ENCODE measurements around the gene ARVCF. TPM values are rescaled to one million over a fixed set of nuclear protein-coding genes. Genes with fewer than 3 reads are reported as not detected.
A peak's percentile ranks its signal among the peaks of the same experiment; 100 is the strongest.

Gene ARVCF
- total and polyA plus RNA-seq, 2 experiments from 2014 or later, result 1.1 to 4.0 TPM

GRCh38 chr22:19943082-19944026 lies 73.3 kb downstream of the ARVCF start:
- peak; percentile 95 for DNase-seq
- peak overlapping the region; percentile 98 for H3K27ac ChIP-seq
- no peaks in the 10 kb centered on the region for H3K27me3 ChIP-seq (replicated peaks; ENCODE audit: insufficient read depth)
- in situ Hi-C loops (cut with MboI), result no loop called here
- H3K4me1 ChIP-seq (ENCODE audit: insufficient read depth), result peaks cover 34% of the 10 kb centered on the region
- H3K9me2 ChIP-seq (ENCODE audit: insufficient read depth), result no peaks in the 10 kb centered on the region
- H3F3A ChIP-seq (ENCODE audit: insufficient read depth), result peaks cover 27% of the 10 kb centered on the region
- H3K36me3 ChIP-seq (ENCODE audit: low read depth), result no peaks in the 10 kb centered on the region
- peaks cover 82% of the 10 kb centered on the region for H3K79me2 ChIP-seq (ENCODE audit: insufficient read depth)
- peak overlapping the region; percentile 93 for H2AFZ ChIP-seq
- H3K4me2 ChIP-seq (ENCODE audit: unreplicated experiment), result peak overlapping the region; percentile 88
- H3K9me3 ChIP-seq (ENCODE audit: low read depth), result no peaks in the 10 kb centered on the region
- peak overlapping the region; percentile 84 for H3K4me3 ChIP-seq
- no peaks in the 10 kb centered on the region for H4K20me1 ChIP-seq (ENCODE audit: insufficient read depth)
- WGBS, 2 experiments (ENCODE audit: low coverage in 1 of 2, low lambda C conversion rate in 2 of 2, missing lambda C conversion rate in 2 of 2), result 15 to 19% methylated on average over 11 of the region's 11 CpGs
- TF ChIP-seq EZH2 (IDR thresholded peaks at IDR 0.05; ENCODE audit: insufficient read depth, poor library complexity, severe bottlenecking) (no peak), EZH2phosphoT487 (IDR thresholded peaks at IDR 0.05; ENCODE audit: insufficient read depth, low read depth) (no peak)
- peak overlapping the region; percentile 92 for H3K9ac ChIP-seq

- H3K4me3 ChIP-seq, result peak overlapping the region; percentile 84
- WGBS, 2 experiments (ENCODE audit: low coverage in 1 of 2, low lambda C conversion rate in 2 of 2, missing lambda C conversion rate in 2 of 2), result 2% methylated on average over 8 of the region's 8 CpGs
- peak; percentile 82 for DNase-seq
- in situ Hi-C loops (cut with MboI), result no loop called here
- H3K4me1 ChIP-seq (ENCODE audit: insufficient read depth), result peaks cover 29% of the 10 kb centered on the region
- H3K79me2 ChIP-seq (ENCODE audit: insufficient read depth), result peaks cover 86% of the 10 kb centered on the region
- no peaks in the 10 kb centered on the region for H4K20me1 ChIP-seq (ENCODE audit: insufficient read depth)
- peak overlapping the region; percentile 92 for H3K9ac ChIP-seq
- H3K36me3 ChIP-seq (ENCODE audit: low read depth), result no peaks in the 10 kb centered on the region
- H3K27me3 ChIP-seq (replicated peaks; ENCODE audit: insufficient read depth), result no peaks in the 10 kb centered on the region
- H3K27ac ChIP-seq, result peak overlapping the region; percentile 98
- no peak for TF ChIP-seq EZH2phosphoT487 (IDR thresholded peaks at IDR 0.05; ENCODE audit: insufficient read depth, low read depth)
- peak overlapping the region; percentile 88 for H3K4me2 ChIP-seq (ENCODE audit: unreplicated experiment)
- peak overlapping the region; percentile 93 for H2AFZ ChIP-seq
- peaks cover 24% of the 10 kb centered on the region for H3F3A ChIP-seq (ENCODE audit: insufficient read depth)
- no peaks in the 10 kb centered on the region for H3K9me3 ChIP-seq (ENCODE audit: low read depth)
- H3K9me2 ChIP-seq (ENCODE audit: insufficient read depth), result no peaks in the 10 kb centered on the region
Observed at GRCh38 chr22:19942157-19943081, 74.2 kb downstream of the ARVCF start.

GRCh38 chr22:19941365-19942082 lies 75.1 kb downstream of the ARVCF start, which contains the start of the genes COMT and TXNRD2:
Gene COMT (plus strand): TSS chr22:19941772. CDS start chr22:19962527, 20,755 bp downstream.
Gene TXNRD2 (minus strand): TSS chr22:19941818. CDS start chr22:19941803, 15 bp downstream.
- H2AFZ ChIP-seq, result peak within 1 kb of the TSS; percentile 93
- H3K4me2 ChIP-seq (ENCODE audit: unreplicated experiment), result peak within 1 kb of the TSS; percentile 88
- 1% methylated on average over 46 to 55 of the region's 63 CpGs for WGBS, 2 experiments (ENCODE audit: low coverage in 1 of 2, low lambda C conversion rate in 2 of 2, missing lambda C conversion rate in 2 of 2)
- H3K9me3 ChIP-seq (ENCODE audit: low read depth), result no peaks in the 10 kb centered on the region
- in situ Hi-C loops (cut with MboI), result no loop called here
- H3K36me3 ChIP-seq (ENCODE audit: low read depth), result no peaks in the 10 kb centered on the region
- peaks cover 25% of the 10 kb centered on the region for H3K4me1 ChIP-seq (ENCODE audit: insufficient read depth)
- peak within 1 kb of the TSS; percentile 92 for H3K9ac ChIP-seq
- peaks cover 86% of the 10 kb centered on the region for H3K79me2 ChIP-seq (ENCODE audit: insufficient read depth)
- TF ChIP-seq EZH2phosphoT487 (IDR thresholded peaks at IDR 0.05; ENCODE audit: insufficient read depth, low read depth) (no peak), EZH2 (IDR thresholded peaks at IDR 0.05; ENCODE audit: insufficient read depth, poor library complexity, severe bottlenecking) (no peak)
- no peaks in the 10 kb centered on the region for H4K20me1 ChIP-seq (ENCODE audit: insufficient read depth)
- DNase-seq, result peak; percentile 88
- H3K4me3 ChIP-seq, result peak within 1 kb of the TSS; percentile 84
- H3K27me3 ChIP-seq (replicated peaks; ENCODE audit: insufficient read depth), result no peaks in the 10 kb centered on the region
- H3K9me2 ChIP-seq (ENCODE audit: insufficient read depth), result no peaks in the 10 kb centered on the region
- peak within 1 kb of the TSS; percentile 98 for H3K27ac ChIP-seq
- H3F3A ChIP-seq (ENCODE audit: insufficient read depth), result peaks cover 23% of the 10 kb centered on the region
